Left lobe of liver (tissue), 2 donors: ENCODE results near the gene TNFRSF6B. TPM values are rescaled to one million over a fixed set of nuclear protein-coding genes. Genes with fewer than 3 reads are reported as not detected.
"Not testable (repeated sequence)": the region's sequence is repeated elsewhere in the genome, so short reads cannot be mapped to it uniquely, and the experiment has no call there.

Experiments used
- ATAC-seq: fragments of 200-7000 bp; cut with Tn5 transposase; one replicate; pipeline ENCODE4 v1.9.1; 2020; ENCODE audit warnings: mild to moderate bottlenecking, moderate library complexity
- DNase-seq: peaks from one replicate; pipeline ENCODE4 v3.0.0-alpha.2; 2020; ENCODE audit warnings: low spot score
- total RNA-seq: library from RNA; stranded (reverse); gene quantifications from one replicate; pipeline ENCODE4 v1.2.1, GENCODE V29; 2021
- donor health status: DM: no; HTN: no; CAD: no; lungs with moderate emphysema.
- donor health status: DM: no; HTN: yes; CAD: no.

Gene TNFRSF6B
- total RNA-seq, 1 donor from 2014 or later: 0.40 TPM

GRCh38 chr20:63661959-63662812 lies 34.3 kb upstream of the TNFRSF6B start:
- DNase-seq: no peak
- ATAC-seq: no peak

- ATAC-seq: no peak
- no peak for DNase-seq
These were observed 33.7 kb upstream of the TNFRSF6B start for GRCh38 chr20:63662813-63663189.

- no peak for ATAC-seq
- no peak for DNase-seq
These were observed 33.0 kb upstream of the TNFRSF6B start for GRCh38 chr20:63663332-63664066.

GRCh38 chr20:63664143-63664851 lies 32.2 kb upstream of the TNFRSF6B start:
- ATAC-seq: no peak
- DNase-seq: no peak

- ATAC-seq (no peak), DNase-seq (no peak)
These were observed 31.4 kb upstream of the TNFRSF6B start for GRCh38 chr20:63664861-63665594.

GRCh38 chr20:63665708-63666107 lies 30.7 kb upstream of the TNFRSF6B start:
- DNase-seq (no peak), ATAC-seq (no peak)

GRCh38 chr20:63667858-63668257 lies 28.6 kb upstream of the TNFRSF6B start:
- ATAC-seq: no peak

GRCh38 chr20:63668351-63668750 lies 28.1 kb upstream of the TNFRSF6B start:
- no peak for ATAC-seq
- no peak for DNase-seq

More at GRCh38 chr20:63667858-63668257, 28.6 kb upstream of the TNFRSF6B start:
- DNase-seq: no peak

GRCh38 chr20:63671695-63672094 lies 24.8 kb upstream of the TNFRSF6B start:
- not testable (repeated sequence) for DNase-seq

GRCh38 chr20:63672666-63673065 lies 23.8 kb upstream of the TNFRSF6B start:
- ATAC-seq (peak; percentile 38), DNase-seq (no peak)

More at GRCh38 chr20:63671695-63672094, 24.8 kb upstream of the TNFRSF6B start:
- not testable (repeated sequence) for ATAC-seq

- ATAC-seq (no peak), DNase-seq (no peak)
These were observed 22.5 kb upstream of the TNFRSF6B start for GRCh38 chr20:63673951-63674350.

- DNase-seq (no peak), ATAC-seq (no peak)
These were observed 20.6 kb upstream of the TNFRSF6B start for GRCh38 chr20:63675681-63676368.

GRCh38 chr20:63678071-63678470 lies 18.4 kb upstream of the TNFRSF6B start:
- DNase-seq (no peak), ATAC-seq (no peak)

GRCh38 chr20:63678667-63679465 lies 17.6 kb upstream of the TNFRSF6B start:
- ATAC-seq (no peak), DNase-seq (no peak)

GRCh38 chr20:63679799-63680305 lies 16.6 kb upstream of the TNFRSF6B start:
- no peak for DNase-seq

GRCh38 chr20:63680427-63680826 lies 16.0 kb upstream of the TNFRSF6B start:
- DNase-seq (no peak), ATAC-seq (no peak)

More at GRCh38 chr20:63679799-63680305, 16.6 kb upstream of the TNFRSF6B start:
- no peak for ATAC-seq

GRCh38 chr20:63680857-63681608 lies 15.4 kb upstream of the TNFRSF6B start:
- DNase-seq (no peak), ATAC-seq (no peak)

GRCh38 chr20:63681609-63682142 lies 14.8 kb upstream of the TNFRSF6B start:
- DNase-seq (no peak), ATAC-seq (no peak)
